KMS-11 (cell line): ENCODE data around the gene XBP1.
A peak's percentile ranks its signal among the peaks of the same experiment; 100 is the strongest.

Experiments used
- H2AFZ ChIP-seq: fragments of 200-600 bp; sonication (generic); 2 replicates; pipeline ENCODE4 v1.6.1; 2016; ENCODE audit warnings: antibody characterized with exemption, mixed run types, low read depth
- H3K27ac ChIP-seq: fragments of 200-600 bp; sonication (generic); 2 replicates; pipeline ENCODE4 v1.6.1; 2016; ENCODE audit warnings: mild to moderate bottlenecking, mixed run types
- H3K27me3 ChIP-seq: fragments of 200-600 bp; sonication (generic); 2 replicates; pipeline ENCODE4 v1.6.1; 2017; ENCODE audit warnings: mild to moderate bottlenecking, low read depth, mixed run types, moderate library complexity; ENCODE audit not compliant: insufficient read depth
- H3K36me3 ChIP-seq: fragments of 200-600 bp; sonication (generic); 2 replicates; pipeline ENCODE4 v1.6.1; 2017; ENCODE audit warnings: mild to moderate bottlenecking, mixed run types; ENCODE audit not compliant: insufficient read depth
- H3K4me1 ChIP-seq: fragments of 200-600 bp; sonication (generic); 2 replicates; pipeline ENCODE4 v1.6.1; 2016; ENCODE audit warnings: mild to moderate bottlenecking, low read depth, mixed run types; ENCODE audit not compliant: poor library complexity, severe bottlenecking
- H3K4me2 ChIP-seq: fragments of 200-600 bp; sonication (generic); 2 replicates; pipeline ENCODE4 v1.7.0; 2016; ENCODE audit warnings: mild to moderate bottlenecking, mixed run types
- H3K4me3 ChIP-seq: fragments of 200-600 bp; sonication (generic); IDR thresholded peaks from 2 replicates; pipeline ENCODE4 v1.6.1; 2017; ENCODE audit warnings: low read depth, low read length, mixed read lengths; ENCODE audit not compliant: insufficient read depth
- H3K79me2 ChIP-seq: fragments of 200-600 bp; sonication (generic); 2 replicates; pipeline ENCODE4 v1.6.1; 2016; ENCODE audit warnings: low read depth, mixed run types; ENCODE audit not compliant: insufficient read depth
- H3K9ac ChIP-seq: fragments of 200-600 bp; sonication (generic); 2 replicates; pipeline ENCODE4 v1.6.1; 2016; ENCODE audit warnings: mild to moderate bottlenecking, mixed run types
- H4K20me1 ChIP-seq: fragments of 200-600 bp; sonication (generic); 2 replicates; pipeline ENCODE4 v1.6.1; 2016; ENCODE audit warnings: mild to moderate bottlenecking, mixed run types; ENCODE audit not compliant: insufficient read depth
- TF ChIP-seq, protein P1 (sequence below): fragments of 200-600 bp; sonication (generic); conservative IDR thresholded peaks from 2 replicates; pipeline ENCODE4 v1.6.1; 2017; ENCODE audit warnings: low read depth, mild to moderate bottlenecking, antibody characterized with exemption, low read length, moderate library complexity, mixed read lengths

The XBP1 gene

DNA sequence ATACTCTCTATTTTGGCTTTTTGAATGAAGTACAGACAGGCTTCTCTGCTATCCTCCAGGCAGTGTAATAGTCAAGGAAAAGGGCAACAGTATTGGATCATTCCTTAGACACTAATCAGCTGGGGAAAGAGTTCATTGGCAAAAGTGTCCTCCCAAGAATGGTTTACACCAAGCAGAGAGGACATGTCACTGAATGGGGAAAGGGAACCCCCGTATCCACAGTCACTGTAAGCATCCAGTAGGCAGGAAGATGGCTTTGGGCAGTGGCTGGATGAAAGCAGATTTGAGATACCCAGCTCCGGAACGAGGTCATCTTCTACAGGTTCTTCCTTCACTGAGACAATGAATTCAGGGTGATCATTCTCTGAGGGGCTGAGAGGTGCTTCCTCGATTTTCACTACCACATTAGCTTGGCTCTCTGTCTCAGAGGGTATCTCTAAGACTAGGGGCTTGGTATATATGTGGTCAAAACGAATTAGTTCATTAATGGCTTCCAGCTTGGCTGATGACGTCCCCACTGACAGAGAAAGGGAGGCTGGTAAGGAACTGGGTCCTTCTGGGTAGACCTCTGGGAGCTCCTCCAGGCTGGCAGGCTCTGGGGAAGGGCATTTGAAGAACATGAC, 5.2 kb downstream of the XBP1 start:
- TF ChIP-seq, protein P1, sequence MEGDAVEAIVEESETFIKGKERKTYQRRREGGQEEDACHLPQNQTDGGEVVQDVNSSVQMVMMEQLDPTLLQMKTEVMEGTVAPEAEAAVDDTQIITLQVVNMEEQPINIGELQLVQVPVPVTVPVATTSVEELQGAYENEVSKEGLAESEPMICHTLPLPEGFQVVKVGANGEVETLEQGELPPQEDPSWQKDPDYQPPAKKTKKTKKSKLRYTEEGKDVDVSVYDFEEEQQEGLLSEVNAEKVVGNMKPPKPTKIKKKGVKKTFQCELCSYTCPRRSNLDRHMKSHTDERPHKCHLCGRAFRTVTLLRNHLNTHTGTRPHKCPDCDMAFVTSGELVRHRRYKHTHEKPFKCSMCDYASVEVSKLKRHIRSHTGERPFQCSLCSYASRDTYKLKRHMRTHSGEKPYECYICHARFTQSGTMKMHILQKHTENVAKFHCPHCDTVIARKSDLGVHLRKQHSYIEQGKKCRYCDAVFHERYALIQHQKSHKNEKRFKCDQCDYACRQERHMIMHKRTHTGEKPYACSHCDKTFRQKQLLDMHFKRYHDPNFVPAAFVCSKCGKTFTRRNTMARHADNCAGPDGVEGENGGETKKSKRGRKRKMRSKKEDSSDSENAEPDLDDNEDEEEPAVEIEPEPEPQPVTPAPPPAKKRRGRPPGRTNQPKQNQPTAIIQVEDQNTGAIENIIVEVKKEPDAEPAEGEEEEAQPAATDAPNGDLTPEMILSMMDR, result no peak
- Histone ChIP-seq H3K4me2 (peak overlapping the region; percentile 87), H3K27ac (peak overlapping the region; percentile 99), H2AFZ (no peak overlapping the region), H3K79me2 (peaks cover 65% of the 10 kb centered on the region), H4K20me1 (peaks cover 31% of the 10 kb centered on the region), H3K36me3 (peaks cover 38% of the 10 kb centered on the region), H3K4me1 (peaks cover 80% of the 10 kb centered on the region), H3K9ac (peak overlapping the region; percentile 100; the same call in 1 of the 2 replicates), H3K27me3 (no peaks in the 10 kb centered on the region), H3K4me3 (no peak overlapping the region)

DNA sequence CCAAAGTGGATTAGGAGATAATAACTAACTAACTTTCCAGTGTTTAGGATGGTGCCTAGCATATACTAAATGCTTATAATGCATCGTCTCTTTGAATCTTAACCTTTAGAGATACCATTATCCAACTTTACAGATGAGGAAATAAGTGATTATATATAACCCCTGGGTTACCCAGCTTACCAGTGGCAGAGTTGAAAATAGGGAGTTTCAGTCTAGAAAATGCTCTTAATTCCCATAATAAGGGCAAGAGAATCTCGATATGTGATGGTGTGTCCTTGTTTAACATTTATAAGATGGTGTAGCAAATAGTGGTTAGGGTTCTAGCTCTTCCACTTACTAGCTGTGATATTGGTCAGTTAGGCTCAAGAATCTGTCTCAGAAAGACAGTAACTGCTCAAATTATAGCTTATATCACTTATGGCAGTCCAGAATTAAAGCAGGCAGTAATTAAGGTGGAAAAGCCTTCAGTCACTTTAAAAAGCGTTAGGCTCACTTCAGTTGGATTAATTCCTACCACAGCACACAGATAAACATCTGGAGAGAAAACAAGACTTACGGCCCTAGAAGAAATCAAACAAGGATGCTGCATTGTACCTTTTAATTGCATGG, 6.3 kb downstream of the XBP1 start:
- TF ChIP-seq, protein P1, result no peak
- no peak overlapping the region for H3K4me3 ChIP-seq
- H3K79me2 ChIP-seq, result peaks cover 54% of the 10 kb centered on the region
- H3K9ac ChIP-seq, result peak overlapping the region; percentile 19; the same call in 1 of the 2 replicates
- peak overlapping the region; percentile 87 for H3K4me2 ChIP-seq
- peaks cover 31% of the 10 kb centered on the region for H4K20me1 ChIP-seq
- no peak overlapping the region for H2AFZ ChIP-seq
- H3K4me1 ChIP-seq, result peaks cover 91% of the 10 kb centered on the region
- no peaks in the 10 kb centered on the region for H3K27me3 ChIP-seq
- H3K36me3 ChIP-seq, result peaks cover 34% of the 10 kb centered on the region
- H3K27ac ChIP-seq, result peak overlapping the region; percentile 99

DNA sequence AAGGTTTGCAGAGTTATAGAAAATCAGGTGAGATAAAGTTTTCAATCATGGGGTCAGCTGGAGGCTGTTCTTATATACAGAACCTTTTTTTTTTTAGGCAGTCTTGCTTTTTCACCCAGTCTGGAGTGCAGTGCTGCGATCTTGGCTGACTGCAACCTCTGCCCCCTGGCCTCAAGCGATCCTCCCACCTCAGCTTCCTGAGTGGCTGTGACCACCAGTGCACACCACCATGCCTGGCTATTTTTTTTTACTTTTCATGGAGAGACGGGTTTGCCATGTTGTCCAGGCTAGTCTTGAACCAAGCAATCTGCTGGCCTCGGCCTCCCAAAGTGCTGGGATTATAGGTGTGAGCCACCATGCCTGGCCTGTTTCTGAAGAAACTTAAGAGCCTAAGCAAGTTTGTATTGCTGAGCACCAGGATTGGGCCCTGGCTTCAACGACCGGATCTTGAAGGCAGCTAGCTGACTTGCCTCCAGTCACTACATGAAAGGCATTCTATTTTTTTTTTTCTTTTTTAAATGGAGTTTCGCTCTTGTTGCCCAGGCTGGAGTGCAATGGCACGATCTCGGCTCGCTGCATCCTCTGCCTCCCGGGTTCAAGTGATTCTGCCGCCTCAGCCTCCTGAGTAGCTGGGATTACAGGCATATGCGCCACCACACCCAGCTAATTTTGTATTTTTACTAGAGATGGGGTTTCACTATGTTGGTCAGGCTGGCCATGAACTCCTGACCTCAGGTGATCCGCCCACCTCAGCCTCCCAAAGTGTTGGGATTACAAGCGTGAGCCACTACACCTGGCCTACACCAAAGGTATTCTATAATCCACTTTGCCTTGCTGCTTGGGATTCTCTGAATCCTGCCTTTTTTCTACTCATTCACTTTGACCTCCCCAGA, 7.6 kb downstream of the XBP1 start:
- Histone ChIP-seq H3K9ac (peak overlapping the region; percentile 50; the same call in 1 of the 2 replicates), H3K4me1 (peaks cover 88% of the 10 kb centered on the region), H3K79me2 (peaks cover 40% of the 10 kb centered on the region), H3K4me2 (peak overlapping the region; percentile 66), H3K27ac (peak overlapping the region; percentile 91), H3K4me3 (no peak overlapping the region), H2AFZ (no peak overlapping the region), H3K27me3 (no peaks in the 10 kb centered on the region), H4K20me1 (peaks cover 26% of the 10 kb centered on the region), H3K36me3 (peaks cover 21% of the 10 kb centered on the region)
- TF ChIP-seq, protein P1, result no peak

GRCh38 chr22:28791841-28792490, 8.4 kb downstream of the XBP1 start:
- Histone ChIP-seq H2AFZ (no peak overlapping the region), H3K27ac (peak overlapping the region; percentile 91), H3K4me2 (peak overlapping the region; percentile 66), H3K79me2 (peaks cover 33% of the 10 kb centered on the region), H3K9ac (peak overlapping the region; percentile 50; the same call in 1 of the 2 replicates), H3K36me3 (peaks cover 16% of the 10 kb centered on the region), H4K20me1 (peaks cover 23% of the 10 kb centered on the region), H3K27me3 (no peaks in the 10 kb centered on the region), H3K4me1 (peaks cover 84% of the 10 kb centered on the region), H3K4me3 (no peak overlapping the region)
- TF ChIP-seq, protein P1, result no peak
